ENCODE results near the gene MSX1.
A peak's percentile ranks its signal among the peaks of the same experiment; 100 is the strongest.
"Not testable (repeated sequence)": the region's sequence is repeated elsewhere in the genome, so short reads cannot be mapped to it uniquely, and the experiment has no call there.

The MSX1 gene

DNA sequence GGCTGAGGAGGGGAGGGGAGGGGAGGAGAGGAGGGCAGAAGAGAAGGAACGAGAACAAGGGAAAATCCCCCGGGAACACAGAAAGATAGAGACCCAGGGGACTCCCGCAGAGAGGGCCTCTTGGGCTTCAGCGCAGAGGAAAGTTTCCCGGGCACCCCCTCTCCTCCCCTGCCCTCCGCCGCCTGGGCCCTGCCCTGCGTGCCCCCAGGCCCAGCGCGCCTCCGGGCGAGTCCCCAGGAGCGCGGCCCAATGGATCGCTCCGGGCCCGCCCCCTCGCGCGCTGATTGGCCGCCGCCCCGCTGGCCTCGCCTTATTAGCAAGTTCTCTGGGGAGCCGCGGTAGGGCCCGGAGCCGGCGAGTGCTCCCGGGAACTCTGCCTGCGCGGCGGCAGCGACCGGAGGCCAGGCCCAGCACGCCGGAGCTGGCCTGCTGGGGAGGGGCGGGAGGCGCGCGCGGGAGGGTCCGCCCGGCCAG lies at the start of gene MSX1:
Gene MSX1 (plus strand): TSS at position 341 of the 474 bp plus-strand sequence. CDS start 235 bp downstream, outside the sequence.
- DNase-seq (ENCODE audit: low spot score), result peak; percentile 99

DNA sequence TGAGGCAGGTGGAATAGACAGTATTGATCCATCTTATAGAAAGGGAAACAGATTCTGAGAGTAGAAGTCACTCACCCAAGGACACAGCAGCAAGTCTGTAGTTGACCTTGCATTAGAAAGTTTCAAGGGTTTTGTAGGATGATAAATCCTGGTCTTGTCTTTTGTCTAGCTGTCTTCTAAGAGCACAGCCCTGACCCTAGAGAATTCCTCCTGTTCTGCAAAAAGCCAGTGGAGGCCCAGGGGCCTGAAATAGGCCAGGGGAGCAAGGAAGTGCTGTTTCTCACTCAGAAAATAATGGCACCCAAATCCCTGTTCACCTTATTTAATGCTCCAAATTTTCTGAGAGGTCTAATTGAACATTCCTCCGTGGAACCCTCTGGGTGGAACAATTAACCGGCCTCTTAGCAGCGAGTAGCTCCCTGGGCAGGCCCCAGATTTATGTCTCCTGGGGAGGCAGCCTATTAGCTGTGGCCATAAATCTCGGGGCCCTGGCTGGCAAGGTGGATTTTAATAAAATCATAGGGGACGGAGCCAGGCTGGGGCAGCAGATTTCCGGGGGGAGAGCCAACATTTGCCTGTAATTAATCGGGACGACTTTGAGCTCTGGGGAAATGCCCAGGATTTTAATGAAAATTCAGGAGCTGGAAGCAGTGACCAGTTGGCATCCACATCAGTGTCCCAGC lies 49.2 kb upstream of the MSX1 start:
- no peak for DNase-seq (ENCODE audit: low spot score)

- no peak for DNase-seq (ENCODE audit: low spot score)
These were observed 48.7 kb upstream of the MSX1 start for GRCh38 chr4:4810778-4811177.

- DNase-seq (ENCODE audit: low spot score), result no peak
These were observed 47.2 kb upstream of the MSX1 start for GRCh38 chr4:4812145-4812794.

- DNase-seq (ENCODE audit: low spot score), result no peak
These were observed 40.9 kb upstream of the MSX1 start for GRCh38 chr4:4818415-4819212.

GRCh38 chr4:4819213-4819606 lies 40.3 kb upstream of the MSX1 start:
- no peak for DNase-seq (ENCODE audit: low spot score)

DNA sequence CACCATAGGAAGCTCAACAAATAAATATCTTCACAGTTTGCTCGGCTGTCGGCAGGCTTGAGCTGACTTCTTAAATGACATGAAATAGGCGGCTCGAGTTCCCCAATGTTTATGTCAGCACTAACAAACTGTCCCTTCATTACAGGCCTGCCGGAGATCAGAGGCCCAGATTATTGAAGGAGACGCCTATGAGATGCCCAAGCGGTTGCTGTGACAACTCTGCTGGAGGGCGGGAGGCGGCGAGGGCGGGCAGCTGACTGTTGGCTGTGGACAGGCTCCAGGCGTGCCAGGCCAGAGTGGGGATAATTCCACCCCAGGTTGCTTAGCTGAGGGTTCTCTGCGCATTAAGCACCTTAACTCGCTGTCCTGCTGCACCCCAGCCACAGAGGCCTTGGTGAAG lies 39.2 kb upstream of the MSX1 start:
- DNase-seq (ENCODE audit: low spot score), result no peak

GRCh38 chr4:4820739-4821138 lies 38.7 kb upstream of the MSX1 start:
- no peak for DNase-seq (ENCODE audit: low spot score)

- no peak for DNase-seq (ENCODE audit: low spot score)
These were observed 37.9 kb upstream of the MSX1 start for GRCh38 chr4:4821577-4821976.

DNA sequence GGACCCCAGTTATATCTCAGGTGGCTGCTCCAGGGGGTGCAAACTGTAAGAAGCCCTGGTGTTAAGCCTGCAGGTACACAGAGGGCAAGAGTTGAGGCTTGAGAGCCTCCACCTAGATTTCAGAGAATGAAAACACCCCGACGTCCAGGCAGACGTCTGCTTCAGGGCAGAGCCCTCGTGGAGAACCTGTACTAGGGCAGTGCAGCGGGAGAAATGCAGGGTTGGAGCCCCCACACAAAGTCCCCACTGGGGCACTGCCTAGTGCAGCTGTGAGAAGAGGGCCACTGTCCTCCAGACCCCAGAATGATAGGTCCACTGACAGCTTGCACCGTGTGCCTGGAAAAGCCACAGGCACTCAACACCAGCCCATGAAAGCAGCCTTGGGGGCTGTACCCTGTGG lies 37.2 kb upstream of the MSX1 start:
- not testable (repeated sequence) for DNase-seq (ENCODE audit: low spot score)

DNA sequence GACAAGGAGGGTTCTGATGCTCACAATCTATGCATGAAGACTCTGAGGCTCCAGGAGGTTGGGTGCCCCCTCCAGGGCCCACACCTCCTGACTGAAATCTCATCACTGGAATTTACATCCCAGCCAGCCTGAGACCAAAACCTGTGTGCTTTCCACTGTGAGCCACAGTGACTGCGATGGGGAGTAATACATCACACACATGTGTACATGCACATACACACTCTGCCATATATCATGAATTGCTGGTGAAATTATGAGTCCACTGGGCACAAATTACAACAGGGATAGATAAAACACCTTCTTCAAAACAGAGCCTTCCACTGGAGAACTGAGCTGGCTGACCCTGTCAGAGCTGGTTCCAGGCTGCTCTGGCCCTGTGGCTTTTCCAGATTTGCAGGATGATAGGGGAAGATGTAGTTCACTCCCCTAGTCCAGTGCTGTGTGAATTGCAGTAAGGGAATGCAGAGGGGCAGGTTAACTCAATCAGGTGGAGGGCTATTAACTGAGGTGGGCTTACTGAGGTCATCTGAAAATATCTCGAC lies 35.8 kb upstream of the MSX1 start:
- no peak for DNase-seq (ENCODE audit: low spot score)

- DNase-seq (ENCODE audit: low spot score), result no peak
These were observed 35.2 kb upstream of the MSX1 start for GRCh38 chr4:4824232-4824631.

- no peak for DNase-seq (ENCODE audit: low spot score)
These were observed 34.0 kb upstream of the MSX1 start for GRCh38 chr4:4825431-4825830.

DNA sequence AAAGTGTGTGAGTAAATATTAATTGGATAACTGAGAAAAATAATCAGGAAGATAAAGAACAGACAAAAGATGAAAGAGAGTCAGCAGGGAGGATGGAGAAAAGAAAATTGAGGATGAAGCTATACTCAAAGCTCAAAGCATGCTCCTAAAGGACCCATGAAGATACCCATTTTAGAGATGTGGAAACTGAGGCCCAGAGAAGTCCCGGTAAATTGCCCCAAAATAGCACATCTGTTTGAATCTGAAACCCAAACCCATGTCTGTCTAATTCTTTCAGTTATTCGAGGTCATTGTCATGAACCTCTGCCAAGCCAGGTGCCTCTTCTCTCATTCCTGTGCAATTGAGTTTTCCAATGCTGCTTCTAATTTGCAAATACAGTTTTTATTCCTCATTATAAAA lies 29.6 kb upstream of the MSX1 start:
- DNase-seq (ENCODE audit: low spot score), result no peak

- no peak for DNase-seq (ENCODE audit: low spot score)
These were observed 28.2 kb upstream of the MSX1 start for GRCh38 chr4:4831266-4831665.

DNA sequence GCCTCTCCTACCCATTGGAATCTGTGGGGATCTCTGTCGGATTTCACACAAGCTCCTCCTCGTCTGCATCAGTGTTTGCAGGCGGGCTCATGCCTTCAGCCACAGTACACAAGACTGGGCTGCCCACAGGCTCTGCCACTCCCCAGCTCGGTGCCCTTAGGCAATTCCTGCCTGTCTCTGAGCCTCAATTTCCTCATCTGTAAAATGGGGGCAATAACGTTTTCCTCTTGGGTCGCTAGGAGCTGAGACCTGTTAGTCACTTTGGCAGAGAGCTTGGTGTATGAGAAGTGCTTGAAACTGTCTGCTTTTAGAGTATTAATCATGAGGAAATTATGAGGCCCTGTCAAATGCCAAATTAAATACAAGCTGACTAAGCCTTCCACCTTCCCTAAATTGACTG lies 27.6 kb upstream of the MSX1 start:
- DNase-seq (ENCODE audit: low spot score), result no peak

DNA sequence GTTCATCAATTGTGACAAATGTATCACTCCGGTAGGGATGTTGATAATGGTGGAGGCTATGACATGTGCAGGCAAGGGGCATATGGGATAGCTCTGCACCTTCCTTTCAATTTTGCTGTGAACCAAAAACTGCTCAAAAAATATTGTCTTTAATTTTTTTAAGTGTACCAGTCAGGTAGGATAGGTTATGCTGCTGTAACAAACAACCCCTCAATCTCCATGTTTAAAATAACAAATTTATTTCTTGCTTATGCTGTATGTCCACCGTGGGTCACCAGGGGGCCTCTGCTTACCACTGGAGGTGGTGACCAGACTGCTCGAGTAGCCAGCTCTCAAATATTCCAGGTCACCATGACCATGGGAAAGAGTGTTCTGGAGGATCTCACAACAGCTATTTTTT lies 23.4 kb upstream of the MSX1 start:
- DNase-seq (ENCODE audit: low spot score), result no peak

DNA sequence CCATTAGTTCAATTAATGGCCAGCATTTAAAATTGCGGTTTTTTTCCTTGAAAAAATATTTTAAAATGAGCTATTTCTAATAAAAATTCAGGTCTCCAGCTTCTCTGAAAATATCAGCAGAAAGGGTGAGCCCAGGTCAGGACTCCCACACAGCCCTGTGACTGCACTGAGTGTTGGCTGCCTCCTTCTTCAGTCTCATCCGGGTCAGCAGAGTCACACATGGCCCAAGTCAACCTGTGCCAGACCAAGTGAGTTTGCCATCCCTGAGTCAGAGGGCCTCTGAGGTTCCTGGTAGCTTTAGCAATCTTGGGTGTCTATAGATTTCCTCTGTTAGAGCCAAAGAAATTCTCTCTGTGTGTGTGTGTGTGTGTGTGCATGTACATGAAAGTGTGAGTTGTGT lies 22.1 kb upstream of the MSX1 start:
- peak; percentile 51 for DNase-seq (ENCODE audit: low spot score)

- DNase-seq (ENCODE audit: low spot score), result no peak
These were observed 21.2 kb upstream of the MSX1 start for GRCh38 chr4:4838051-4838935.

- no peak for DNase-seq (ENCODE audit: low spot score)
These were observed 20.3 kb upstream of the MSX1 start for GRCh38 chr4:4838936-4839810.

DNA sequence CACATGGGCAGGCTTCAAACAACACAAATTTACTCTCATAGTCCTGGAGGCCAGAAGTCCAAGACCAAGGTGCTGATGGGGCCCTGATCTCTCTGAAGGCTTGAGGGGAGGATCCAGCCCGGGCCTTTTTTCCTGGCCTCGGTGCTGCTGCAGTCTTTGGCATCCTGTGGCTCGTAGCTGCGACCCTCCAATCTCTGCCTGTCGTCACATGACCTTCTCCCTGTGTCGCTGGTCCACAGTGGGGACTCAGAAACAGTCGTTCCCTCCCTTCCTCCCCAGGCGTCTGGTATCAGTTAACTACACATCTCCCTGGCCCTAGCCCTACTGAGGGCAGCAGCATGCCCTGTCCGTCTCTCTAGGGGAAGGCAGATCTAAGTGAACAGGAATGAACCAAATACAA lies 19.1 kb upstream of the MSX1 start:
- DNase-seq (ENCODE audit: low spot score), result no peak

Measured in GM03348 (cell line).